Frontal cortex (tissue), 4 donors: ENCODE results near the gene CFAP251. TPM values are rescaled to one million over a fixed set of nuclear protein-coding genes. Genes with fewer than 3 reads are reported as not detected.
"Not testable (repeated sequence)": the region's sequence is repeated elsewhere in the genome, so short reads cannot be mapped to it uniquely, and the experiment has no call there.

Source experiments
- DNase-seq, 2 donors: peaks; one replicate each; pipeline ENCODE4 v3.0.0; 2012; ENCODE audit warnings: low spot score in 2 of 2
- FAIRE-seq: peaks from 2 replicates; lab custom pipeline; 2012; peaks lifted over from hg19 to GRCh38; lab: Jason Lieb, UNC
- total RNA-seq: library from RNA; depleted of rRNA; stranded (reverse); fragments of >200 nt; gene quantifications from one replicate; pipeline ENCODE4 v1.2.3, GENCODE V29; 2014
- donor health status: control.
- donor health status: control.
- donor health status: control.

The CFAP251 gene
- total RNA-seq, 1 donor from 2014 or later: 6.1 TPM

GRCh38 chr12:121903202-121903601, 15.2 kb upstream of the CFAP251 start:
- DNase-seq: no peak
- no peak for FAIRE-seq

GRCh38 chr12:121905746-121906145, 12.6 kb upstream of the CFAP251 start:
- FAIRE-seq (no peak), DNase-seq (no peak)

GRCh38 chr12:121908702-121909101, 9.7 kb upstream of the CFAP251 start:
- no peak for FAIRE-seq
- DNase-seq: no peak

GRCh38 chr12:121911824-121912585, 6.4 kb upstream of the CFAP251 start:
- FAIRE-seq: no peak

GRCh38 chr12:121915841-121916321, 2.5 kb upstream of the CFAP251 start:
- DNase-seq (no peak), FAIRE-seq (no peak)

More at GRCh38 chr12:121911824-121912585, 6.4 kb upstream of the CFAP251 start:
- DNase-seq: no peak

- FAIRE-seq (no peak), DNase-seq (no peak)
These were observed 1.7 kb upstream of the CFAP251 start for GRCh38 chr12:121916719-121917118.

- FAIRE-seq: no peak
- DNase-seq: no peak
These were observed 267 bp downstream of the CFAP251 start for GRCh38 chr12:121918679-121919038.

GRCh38 chr12:121921066-121921465, 2.7 kb downstream of the CFAP251 start:
- no peak for FAIRE-seq

GRCh38 chr12:121925358-121925695, 6.9 kb downstream of the CFAP251 start:
- no peak for DNase-seq
- FAIRE-seq: no peak

More at GRCh38 chr12:121921066-121921465, 2.7 kb downstream of the CFAP251 start:
- DNase-seq: no peak

GRCh38 chr12:121926874-121927706, 8.7 kb downstream of the CFAP251 start:
- no peak for DNase-seq
- FAIRE-seq: no peak

GRCh38 chr12:121927813-121928212, 9.4 kb downstream of the CFAP251 start:
- FAIRE-seq: no peak
- DNase-seq: no peak

- DNase-seq, FAIRE-seq: not testable (repeated sequence)
These were observed 11.2 kb downstream of the CFAP251 start for GRCh38 chr12:121929545-121929944.

GRCh38 chr12:121930862-121931261, 12.5 kb downstream of the CFAP251 start:
- FAIRE-seq: no peak
- no peak for DNase-seq

- DNase-seq (no peak), FAIRE-seq (no peak)
These were observed 13.8 kb downstream of the CFAP251 start for GRCh38 chr12:121932176-121932536.

GRCh38 chr12:121932914-121933521, 14.6 kb downstream of the CFAP251 start:
- no peak for FAIRE-seq
- DNase-seq: no peak

- FAIRE-seq (no peak), DNase-seq (no peak)
These were observed 15.3 kb downstream of the CFAP251 start for GRCh38 chr12:121933522-121934308.

GRCh38 chr12:121934309-121934664, 15.9 kb downstream of the CFAP251 start:
- DNase-seq: no peak
- FAIRE-seq: no peak

GRCh38 chr12:121937654-121938053, 19.3 kb downstream of the CFAP251 start:
- DNase-seq (no peak), FAIRE-seq (no peak)

- FAIRE-seq: no peak
- no peak for DNase-seq
These were observed 20.8 kb downstream of the CFAP251 start for GRCh38 chr12:121939186-121939585.
